Tibial nerve (tissue), 4 donors: Measurements from ENCODE around the gene AARS1.

Source experiments
- EP300 ChIP-seq, 2 donors: sonication (generic); formaldehyde crosslinking; IDR thresholded peaks; one replicate each; pipeline ENCODE4 v1.6.1; 2017; ENCODE audit warnings: antibody characterized with exemption in 2 of 2, mild to moderate bottlenecking in 1 of 2
- TF ChIP-seq, protein P1 (sequence below), 5 experiments: fragments of 200-600 bp in 3 of 5; fragments of 450-650 bp in 2 of 5; sonication (generic) in 3 of 5; IDR thresholded peaks; one replicate each; pipeline ENCODE4 v1.5.1; 2016 to 2019; ENCODE audit warnings: antibody characterized with exemption in 5 of 5, mild to moderate bottlenecking in 3 of 5, moderate library complexity in 2 of 5

DNA sequence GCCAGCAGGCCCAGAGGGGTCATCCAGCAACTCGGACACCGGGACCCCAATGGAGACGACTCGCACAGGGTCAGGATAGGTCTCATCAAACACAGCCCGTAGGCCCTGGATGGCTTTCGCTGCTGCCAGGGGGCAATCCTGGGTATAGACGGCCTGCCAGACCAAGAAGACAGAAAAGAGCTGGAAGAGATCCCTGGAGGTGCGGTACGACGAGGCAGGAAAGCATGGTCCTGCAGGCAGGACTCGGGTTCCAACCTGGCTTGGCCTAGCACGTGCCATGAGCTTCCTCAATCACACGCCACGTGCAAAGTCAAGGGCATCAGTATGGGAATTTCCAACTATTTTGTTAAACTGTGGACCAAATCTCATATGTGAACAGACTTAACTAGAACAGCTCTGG, 31.2 kb downstream of the AARS1 start:
- TF ChIP-seq, protein P1, sequence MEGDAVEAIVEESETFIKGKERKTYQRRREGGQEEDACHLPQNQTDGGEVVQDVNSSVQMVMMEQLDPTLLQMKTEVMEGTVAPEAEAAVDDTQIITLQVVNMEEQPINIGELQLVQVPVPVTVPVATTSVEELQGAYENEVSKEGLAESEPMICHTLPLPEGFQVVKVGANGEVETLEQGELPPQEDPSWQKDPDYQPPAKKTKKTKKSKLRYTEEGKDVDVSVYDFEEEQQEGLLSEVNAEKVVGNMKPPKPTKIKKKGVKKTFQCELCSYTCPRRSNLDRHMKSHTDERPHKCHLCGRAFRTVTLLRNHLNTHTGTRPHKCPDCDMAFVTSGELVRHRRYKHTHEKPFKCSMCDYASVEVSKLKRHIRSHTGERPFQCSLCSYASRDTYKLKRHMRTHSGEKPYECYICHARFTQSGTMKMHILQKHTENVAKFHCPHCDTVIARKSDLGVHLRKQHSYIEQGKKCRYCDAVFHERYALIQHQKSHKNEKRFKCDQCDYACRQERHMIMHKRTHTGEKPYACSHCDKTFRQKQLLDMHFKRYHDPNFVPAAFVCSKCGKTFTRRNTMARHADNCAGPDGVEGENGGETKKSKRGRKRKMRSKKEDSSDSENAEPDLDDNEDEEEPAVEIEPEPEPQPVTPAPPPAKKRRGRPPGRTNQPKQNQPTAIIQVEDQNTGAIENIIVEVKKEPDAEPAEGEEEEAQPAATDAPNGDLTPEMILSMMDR (IDR thresholded peaks at IDR 0.05) = no peak
- no peak for TF ChIP-seq EP300 (IDR thresholded peaks at IDR 0.05)
